HG02798 (cell line): ENCODE results near the gene KCNA3.

Source experiments
- ATAC-seq: cut with Tn5 transposase; IDR thresholded peaks from one replicate; pipeline ENCODE4 v1.9.1; 2021; ENCODE audit warnings: mild to moderate bottlenecking; ENCODE audit not compliant: unreplicated experiment, poor library complexity

The KCNA3 gene

DNA sequence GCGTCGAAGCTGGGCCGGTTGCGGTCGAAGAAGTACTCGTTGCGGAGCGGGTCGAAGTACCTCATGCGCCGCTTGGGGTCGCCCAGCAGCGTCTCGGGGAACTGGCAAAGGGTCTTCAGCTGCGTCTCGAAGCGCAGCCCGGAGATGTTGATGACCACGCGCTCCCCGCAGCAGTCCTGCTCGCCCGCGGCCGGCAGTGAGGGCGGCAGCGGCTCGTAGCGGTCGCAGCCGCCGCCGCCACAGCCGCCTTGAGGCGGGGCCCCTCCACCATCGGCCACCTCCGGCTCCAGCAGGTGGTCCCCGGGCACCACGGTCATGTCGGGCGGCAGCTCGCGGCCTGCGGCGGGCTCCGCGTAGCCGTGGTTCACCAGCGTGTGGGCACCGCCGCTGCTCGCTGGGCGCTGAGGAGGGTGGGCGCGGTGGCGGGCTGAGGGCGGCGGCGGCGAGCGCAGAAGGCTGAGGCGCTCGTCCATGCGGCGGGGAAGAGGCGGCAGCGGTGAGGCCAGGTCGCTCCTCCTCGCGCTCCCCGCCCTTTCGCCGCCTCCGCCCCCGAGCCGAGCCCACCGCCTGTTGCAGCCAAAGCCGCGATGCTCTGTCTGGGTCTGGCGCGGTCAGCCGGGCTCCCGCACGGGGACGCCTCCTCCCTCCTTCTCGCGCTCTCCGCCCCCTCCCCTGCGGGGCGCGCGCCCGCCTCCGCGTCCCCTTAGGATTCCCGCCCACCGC is at the start of gene KCNA3:
Gene KCNA3 (minus strand): TSS at position 604 of the 723 bp plus-strand sequence. CDS start 131 bp downstream, at position 473.
- peak; percentile 48 for ATAC-seq

DNA sequence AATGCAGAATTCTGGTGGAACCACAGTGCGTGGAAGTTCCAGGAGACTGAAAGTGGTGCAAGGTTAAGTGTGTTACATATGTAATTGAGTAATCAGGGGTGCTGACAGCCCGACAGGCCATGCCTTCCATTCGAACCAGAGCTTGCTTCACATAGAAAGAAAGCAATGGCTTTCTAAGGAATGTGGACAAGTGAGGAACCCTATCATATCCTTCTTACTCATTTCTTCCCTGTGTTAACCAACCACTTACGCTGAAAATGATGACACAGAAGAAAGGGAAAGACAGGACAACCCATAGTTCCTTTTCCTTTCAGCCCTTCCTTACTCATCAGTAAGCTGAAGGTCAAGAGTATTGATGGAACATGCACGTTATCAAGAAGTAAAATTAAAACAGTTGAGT is 48.1 kb upstream of the KCNA3 start:
- ATAC-seq = no peak

- ATAC-seq = no peak
These were observed 45.2 kb upstream of the KCNA3 start for GRCh38 chr1:110719908-110720307.

DNA sequence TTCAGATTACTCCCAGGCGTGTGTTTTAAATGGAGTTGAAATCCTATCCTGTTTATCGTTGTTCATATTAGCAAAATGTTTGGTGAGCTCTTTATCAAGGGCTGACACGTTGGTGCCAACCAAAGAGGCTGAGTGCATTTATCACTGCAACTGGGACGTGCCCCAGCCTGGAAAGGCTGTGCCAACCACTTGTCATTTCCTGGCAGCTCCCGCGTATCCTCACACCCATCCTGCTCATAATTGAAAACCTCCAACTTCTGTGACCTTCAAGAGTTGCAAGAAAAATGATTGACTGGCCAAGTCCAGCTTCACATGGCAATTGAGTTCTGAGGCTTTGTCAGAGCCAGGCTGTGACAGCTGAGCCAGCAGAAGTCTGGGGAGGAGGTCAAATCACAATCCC is 43.7 kb upstream of the KCNA3 start:
- no peak for ATAC-seq

GRCh38 chr1:110717179-110717578 is 42.4 kb upstream of the KCNA3 start:
- ATAC-seq = no peak

- ATAC-seq = no peak
These were observed 39.7 kb upstream of the KCNA3 start for GRCh38 chr1:110714374-110714995.

DNA sequence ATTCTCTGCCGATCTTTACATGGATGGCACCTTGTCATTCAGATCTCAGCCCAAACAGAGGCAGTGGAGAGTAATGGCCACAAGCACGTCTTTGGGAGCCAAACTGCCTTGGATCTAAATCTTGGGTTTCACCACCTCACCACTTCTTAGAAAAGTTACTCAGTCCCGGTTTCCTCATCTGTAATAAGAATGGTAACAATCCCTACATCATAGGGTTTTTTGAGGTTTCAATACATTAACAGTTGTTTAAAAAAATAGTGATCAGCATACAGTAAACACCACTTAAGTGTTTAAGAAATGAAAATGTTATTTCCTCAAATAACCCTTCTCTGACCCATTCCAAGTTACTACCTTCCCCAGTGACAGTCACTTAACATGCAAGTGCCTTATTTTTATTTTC is 38.5 kb upstream of the KCNA3 start:
- ATAC-seq = no peak

DNA sequence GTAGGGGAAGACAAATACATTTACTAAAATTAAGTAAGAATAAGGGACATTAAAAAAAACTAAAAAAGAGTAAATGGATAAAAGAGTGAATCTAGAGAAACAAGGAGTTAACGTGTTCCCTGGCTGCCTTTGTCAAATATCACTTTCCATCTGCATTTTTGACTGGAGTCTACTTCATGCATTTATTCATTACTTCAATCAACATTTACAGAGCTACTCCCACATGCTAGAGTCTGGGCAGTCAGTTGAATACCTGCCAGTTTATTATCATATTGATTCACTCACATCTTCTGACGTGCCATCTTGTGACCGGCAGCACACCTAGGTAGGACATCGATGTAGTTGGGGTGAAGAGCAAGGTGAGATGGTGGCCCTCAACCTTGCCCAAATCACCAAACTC is 35.6 kb upstream of the KCNA3 start:
- no peak for ATAC-seq

GRCh38 chr1:110708974-110709440 is 34.3 kb upstream of the KCNA3 start:
- no peak for ATAC-seq

DNA sequence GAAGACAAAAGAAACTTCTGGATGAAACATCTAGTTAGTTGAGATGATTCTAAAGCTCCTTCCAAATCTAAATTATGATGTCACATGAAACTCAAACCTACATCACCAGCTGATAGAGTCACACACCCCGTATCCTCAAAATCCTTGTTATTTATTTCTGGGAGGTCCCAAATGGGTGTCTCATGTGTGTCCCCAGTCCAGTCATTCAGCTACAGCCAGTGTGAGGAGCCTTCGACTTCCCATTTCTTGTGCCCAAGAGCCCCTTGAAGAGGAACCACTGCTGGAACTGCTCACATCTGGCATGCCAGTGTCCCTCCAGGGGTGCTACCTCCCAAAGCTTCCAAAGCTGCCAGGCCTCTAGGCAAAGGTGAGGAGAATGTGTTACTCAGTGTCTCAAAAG is 32.5 kb upstream of the KCNA3 start:
- no peak for ATAC-seq

DNA sequence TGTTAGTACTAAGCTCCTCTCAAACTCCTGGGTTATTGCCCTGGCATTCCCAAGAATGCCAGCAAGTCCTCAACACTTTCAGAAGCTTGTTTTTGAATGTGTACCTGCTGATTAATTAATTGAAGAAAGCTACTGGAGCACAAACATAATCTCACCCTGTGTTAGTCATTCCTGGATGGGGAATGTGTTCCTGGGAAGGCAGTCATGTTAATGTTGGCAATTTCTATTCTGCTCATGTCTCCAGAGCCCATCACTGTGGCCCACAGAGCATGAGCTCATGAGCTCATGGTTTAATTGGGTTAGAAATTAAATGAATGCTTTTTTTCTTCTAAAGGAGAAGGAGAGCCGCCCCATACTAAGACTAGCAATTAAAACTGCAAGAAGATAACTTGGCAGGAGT is 31.9 kb upstream of the KCNA3 start:
- ATAC-seq = no peak

DNA sequence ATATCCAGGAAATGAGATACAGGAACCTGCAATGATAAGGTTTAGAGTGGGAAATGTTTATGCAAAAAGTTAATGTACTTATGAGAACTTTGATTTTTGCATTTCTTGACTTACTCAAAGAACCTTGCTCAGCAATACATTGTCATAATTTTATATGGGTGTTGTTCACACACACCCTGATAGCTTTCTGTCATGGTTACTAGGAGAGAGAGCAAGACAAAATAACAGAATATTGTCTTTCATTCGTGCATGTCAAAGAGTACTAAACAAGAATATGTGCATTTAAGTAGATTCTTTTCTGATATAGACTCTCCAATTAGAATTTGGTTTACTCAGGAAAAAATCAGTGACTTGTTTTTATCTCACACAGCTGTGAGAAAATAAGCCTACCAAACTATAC is 27.5 kb upstream of the KCNA3 start:
- no peak for ATAC-seq

- ATAC-seq = no peak
These were observed 26.0 kb upstream of the KCNA3 start for GRCh38 chr1:110700767-110701166.

DNA sequence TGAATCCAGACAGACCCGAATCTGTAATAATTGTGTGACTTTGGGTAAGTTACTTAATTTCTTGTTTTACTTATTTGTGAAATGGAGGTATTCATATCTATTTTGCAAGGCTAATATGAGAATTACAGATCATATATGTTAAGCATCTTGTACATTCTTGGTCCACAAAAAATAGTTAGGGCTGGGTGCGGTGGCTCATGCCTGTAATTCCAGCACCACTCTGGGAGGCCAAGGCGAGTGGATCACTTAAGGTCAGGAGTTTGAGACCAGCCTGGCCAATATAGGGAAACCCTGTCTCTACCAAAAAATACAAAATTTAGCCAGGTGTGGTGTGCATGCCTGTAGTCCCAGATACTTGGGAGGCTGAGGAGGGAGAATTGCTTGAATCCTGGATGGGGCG is 22.9 kb upstream of the KCNA3 start:
- no peak for ATAC-seq

DNA sequence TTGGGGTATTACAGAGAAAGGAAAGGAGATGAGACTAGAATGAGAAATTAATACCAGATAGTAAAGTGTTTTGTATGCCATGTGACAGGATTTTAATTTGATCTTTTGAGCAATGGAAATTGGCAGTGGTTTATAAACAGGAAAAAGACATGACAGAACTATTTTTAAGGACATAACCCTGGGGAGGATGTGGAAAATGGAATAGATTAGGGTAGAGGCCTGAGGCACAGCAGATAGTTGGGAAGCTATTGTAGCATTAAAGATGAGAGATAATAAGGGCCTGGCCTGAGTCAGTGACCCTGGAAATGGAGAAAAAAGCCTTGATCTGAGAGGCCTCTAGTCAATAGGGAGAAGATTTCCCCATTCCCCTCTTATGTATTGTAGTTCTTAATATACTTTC is 22.1 kb upstream of the KCNA3 start:
- ATAC-seq = no peak

- no peak for ATAC-seq
These were observed 16.1 kb upstream of the KCNA3 start for GRCh38 chr1:110690709-110691365.

DNA sequence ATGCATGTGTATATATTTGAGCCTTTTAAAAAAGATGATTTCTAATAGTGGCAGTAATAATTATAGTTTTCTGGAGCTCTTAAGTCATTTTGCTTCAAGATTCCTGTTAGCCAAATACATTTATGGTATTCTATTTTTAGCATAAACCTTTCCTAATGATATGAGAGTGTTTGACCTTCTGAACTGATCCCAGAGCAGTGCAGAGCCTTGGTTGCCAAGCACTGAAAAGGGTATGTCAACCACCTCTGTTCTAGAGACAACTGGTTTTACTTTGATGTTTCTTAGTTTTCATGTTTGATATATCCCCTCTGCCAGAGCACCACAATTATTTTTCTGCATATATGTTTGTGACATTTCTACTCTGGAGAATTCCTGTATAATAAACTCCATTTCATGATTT is 15.1 kb upstream of the KCNA3 start:
- no peak for ATAC-seq

DNA sequence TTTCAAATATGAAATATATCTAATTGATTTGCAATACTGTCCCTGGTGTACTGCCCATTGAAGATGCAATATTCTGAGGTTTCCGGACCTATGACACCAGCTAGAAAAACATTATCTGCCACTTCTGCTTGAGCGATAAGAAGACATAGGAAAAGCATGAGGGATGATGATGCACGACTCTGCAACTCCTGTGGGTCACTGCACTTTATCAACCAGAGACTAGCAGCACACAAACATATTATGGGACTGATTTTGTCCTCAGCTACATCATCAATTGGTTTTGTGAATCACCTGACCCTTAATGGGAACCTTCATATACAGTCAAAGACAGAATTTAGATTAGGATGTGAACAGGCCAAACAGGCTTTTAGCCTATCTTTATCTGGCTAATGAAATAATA is 13.8 kb upstream of the KCNA3 start:
- ATAC-seq = no peak

DNA sequence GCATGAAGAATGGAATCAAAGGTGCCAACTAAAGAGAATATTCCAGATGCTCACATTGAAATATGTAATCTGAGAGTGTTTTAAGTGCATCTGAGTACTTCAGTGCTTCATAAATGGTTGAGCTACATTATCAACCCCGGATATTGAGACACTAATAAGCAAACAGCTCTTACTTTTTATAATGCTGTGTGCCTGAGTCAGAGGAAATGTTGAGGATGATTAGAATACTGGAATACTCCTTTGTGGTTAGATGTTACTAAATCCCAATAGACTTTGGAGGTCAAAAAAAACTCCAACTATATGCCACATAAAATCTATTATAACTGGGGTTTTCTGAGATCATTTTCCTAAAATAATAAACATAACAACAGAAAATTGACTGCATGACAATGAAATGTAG is 12.5 kb upstream of the KCNA3 start:
- no peak for ATAC-seq

DNA sequence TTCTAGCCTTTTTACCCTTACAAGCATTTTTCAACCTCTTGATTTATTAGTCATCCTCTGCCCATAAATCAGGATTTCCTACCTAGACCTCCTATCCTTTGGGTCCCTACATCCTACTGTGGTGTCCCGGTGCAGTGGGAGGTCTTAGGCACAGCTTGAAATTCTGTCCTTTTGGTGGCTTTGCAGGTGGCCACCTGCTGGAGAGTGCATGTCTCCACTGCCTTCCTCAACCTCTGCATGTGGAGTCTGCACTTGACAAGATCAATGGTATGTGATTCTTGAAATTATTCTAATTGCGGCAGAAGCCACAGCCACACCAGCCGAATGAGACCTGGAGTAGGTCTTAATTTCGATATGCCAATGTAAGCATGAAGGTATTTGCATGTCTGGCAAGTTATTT is 11.4 kb upstream of the KCNA3 start:
- no peak for ATAC-seq

GRCh38 chr1:110684491-110684890 is 9.8 kb upstream of the KCNA3 start:
- ATAC-seq = no peak

GRCh38 chr1:110682898-110683297 is 8.2 kb upstream of the KCNA3 start:
- no peak for ATAC-seq
